Cardiac muscle cell (in vitro differentiated cells and primary cell): Measurements from ENCODE around the gene CHD6. TPM values are rescaled to one million over a fixed set of nuclear protein-coding genes. Genes with fewer than 3 reads are reported as not detected.

Experiments
- DNase-seq, 2 donors: peaks; one replicate each; pipeline versions ENCODE4 v3.0.0 to v3.0.0-alpha.2; 2010 to 2017; ENCODE audit warnings: low read depth in 1 of 2, low spot score in 1 of 2
- H3K27ac ChIP-seq: fragments of 200-600 bp; sonication (generic); 2 replicates; pipeline ENCODE4 v1.5.1; 2016
- H3K27me3 ChIP-seq: fragments of 200-600 bp; sonication (generic); 2 replicates; pipeline ENCODE4 v1.6.0; 2016; ENCODE audit warnings: control low read depth
- H3K36me3 ChIP-seq: fragments of 200-600 bp; sonication (generic); 2 replicates; pipeline ENCODE4 v1.5.1; 2016; ENCODE audit warnings: control low read depth
- H3K4me1 ChIP-seq: fragments of 200-600 bp; sonication (generic); 2 replicates; pipeline ENCODE4 v1.8.1; 2017; ENCODE audit warnings: low read depth, mild to moderate bottlenecking, mixed run types
- H3K4me3 ChIP-seq: fragments of 200-600 bp; sonication (generic); 2 replicates; pipeline ENCODE4 v1.5.1; 2016; ENCODE audit warnings: mild to moderate bottlenecking
- H3K9me3 ChIP-seq: fragments of 200-600 bp; sonication (generic); 2 replicates; pipeline ENCODE4 v1.5.1; 2017; ENCODE audit warnings: low read depth, mild to moderate bottlenecking, control low read depth
- polyA plus RNA-seq: library from polyadenylated mRNA; unstranded; fragments of >200 nt; fragmentation: Nextera tagmentation; extraction: Ambion mirVana; gene quantifications from 2 replicates; pipeline ENCODE4 v1.2.1, GENCODE V29; 2016
- total RNA-seq: library from RNA; depleted of rRNA; stranded (reverse); fragments of >200 nt; gene quantifications from 2 replicates; pipeline ENCODE4 v1.2.3, GENCODE V29; 2016
- TF ChIP-seq, protein P1 (sequence below): IDR thresholded peaks from 2 replicates; pipeline ENCODE4 v1.5.1; 2012; ENCODE audit warnings: low read depth, mild to moderate bottlenecking, low read length

Gene CHD6
- total and polyA plus RNA-seq, 2 experiments from 2014 or later: 56.3 to 61.9 TPM

DNA sequence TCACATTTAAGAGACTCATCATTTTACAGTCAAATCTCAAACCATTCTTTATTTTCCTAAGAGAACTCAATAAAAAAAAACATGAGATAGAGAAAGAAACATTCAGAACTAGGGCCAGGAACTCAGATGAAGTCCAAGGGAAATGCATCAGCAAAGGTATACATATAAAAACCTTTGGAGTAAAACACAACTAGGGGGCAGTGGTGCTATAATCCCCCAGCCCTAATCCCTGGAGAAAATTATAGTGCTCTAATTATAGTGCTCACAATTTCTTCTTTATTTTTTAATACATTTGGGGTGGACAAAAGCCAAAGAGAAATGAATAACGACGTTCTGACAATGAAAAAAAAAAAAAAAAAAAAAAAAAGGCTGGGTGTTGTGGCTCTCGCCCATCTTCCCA lies 151.0 kb downstream of the CHD6 start:
- no peak overlapping the region for H3K27ac ChIP-seq
- peaks cover 26% of the 10 kb centered on the region for H3K36me3 ChIP-seq
- peaks cover 5% of the 10 kb centered on the region for H3K9me3 ChIP-seq
- no peak overlapping the region for H3K4me3 ChIP-seq
- H3K27me3 ChIP-seq: no peaks in the 10 kb centered on the region
- TF ChIP-seq, protein P1, sequence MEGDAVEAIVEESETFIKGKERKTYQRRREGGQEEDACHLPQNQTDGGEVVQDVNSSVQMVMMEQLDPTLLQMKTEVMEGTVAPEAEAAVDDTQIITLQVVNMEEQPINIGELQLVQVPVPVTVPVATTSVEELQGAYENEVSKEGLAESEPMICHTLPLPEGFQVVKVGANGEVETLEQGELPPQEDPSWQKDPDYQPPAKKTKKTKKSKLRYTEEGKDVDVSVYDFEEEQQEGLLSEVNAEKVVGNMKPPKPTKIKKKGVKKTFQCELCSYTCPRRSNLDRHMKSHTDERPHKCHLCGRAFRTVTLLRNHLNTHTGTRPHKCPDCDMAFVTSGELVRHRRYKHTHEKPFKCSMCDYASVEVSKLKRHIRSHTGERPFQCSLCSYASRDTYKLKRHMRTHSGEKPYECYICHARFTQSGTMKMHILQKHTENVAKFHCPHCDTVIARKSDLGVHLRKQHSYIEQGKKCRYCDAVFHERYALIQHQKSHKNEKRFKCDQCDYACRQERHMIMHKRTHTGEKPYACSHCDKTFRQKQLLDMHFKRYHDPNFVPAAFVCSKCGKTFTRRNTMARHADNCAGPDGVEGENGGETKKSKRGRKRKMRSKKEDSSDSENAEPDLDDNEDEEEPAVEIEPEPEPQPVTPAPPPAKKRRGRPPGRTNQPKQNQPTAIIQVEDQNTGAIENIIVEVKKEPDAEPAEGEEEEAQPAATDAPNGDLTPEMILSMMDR: no peak
- no peak for DNase-seq
- no peaks in the 10 kb centered on the region for H3K4me1 ChIP-seq

- Histone ChIP-seq H3K4me3 (no peak overlapping the region), H3K4me1 (no peaks in the 10 kb centered on the region), H3K27me3 (no peaks in the 10 kb centered on the region), H3K36me3 (peaks cover 10% of the 10 kb centered on the region), H3K9me3 (peaks cover 5% of the 10 kb centered on the region), H3K27ac (no peak overlapping the region)
- DNase-seq: no peak
- TF ChIP-seq, protein P1: no peak
These were observed 154.6 kb downstream of the CHD6 start for GRCh38 chr20:41463567-41463966.

DNA sequence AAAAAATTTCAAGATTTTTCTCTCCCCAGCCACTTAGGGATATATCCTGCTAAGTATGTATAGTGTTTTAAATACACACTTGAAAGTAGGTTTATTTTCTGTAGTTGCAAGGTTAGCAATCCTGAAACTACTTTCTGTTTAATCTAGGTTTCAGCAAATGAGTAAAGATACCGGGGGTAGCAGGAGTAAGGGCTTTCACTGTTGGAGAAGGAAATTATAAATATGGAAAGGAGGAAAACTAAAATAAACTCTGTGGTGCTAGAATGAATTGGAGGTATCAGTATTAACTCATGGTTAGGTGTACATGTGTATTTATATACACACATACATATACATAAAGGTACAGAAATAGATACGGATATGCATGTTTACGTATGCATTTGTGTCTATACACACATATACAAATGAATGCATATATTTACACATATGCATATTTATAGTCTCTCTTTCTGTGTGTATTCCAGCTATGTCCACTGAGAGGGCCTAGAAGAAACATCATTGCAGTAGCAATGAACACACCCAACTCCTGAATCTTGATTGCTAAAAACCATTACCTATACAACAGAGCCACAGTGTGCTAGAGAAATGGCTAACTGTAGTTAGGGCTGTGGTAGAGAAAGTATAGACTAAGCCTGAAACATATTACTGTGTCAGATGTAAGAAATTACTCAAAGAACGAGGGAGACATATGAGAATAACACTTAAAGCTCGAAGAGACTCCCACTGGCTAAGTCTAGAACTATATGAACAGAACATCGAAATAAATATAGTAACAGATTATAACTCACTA lies 155.6 kb downstream of the CHD6 start:
- Histone ChIP-seq H3K27ac (no peak overlapping the region), H3K9me3 (peaks cover 5% of the 10 kb centered on the region), H3K4me3 (no peak overlapping the region), H3K27me3 (no peaks in the 10 kb centered on the region), H3K36me3 (peaks cover 10% of the 10 kb centered on the region), H3K4me1 (no peaks in the 10 kb centered on the region)
- DNase-seq: no peak
- TF ChIP-seq, protein P1: no peak

GRCh38 chr20:41458761-41459160 lies 159.4 kb downstream of the CHD6 start:
- no peaks in the 10 kb centered on the region for H3K27me3 ChIP-seq
- H3K4me3 ChIP-seq: no peak overlapping the region
- H3K9me3 ChIP-seq: no peaks in the 10 kb centered on the region
- H3K36me3 ChIP-seq: peaks cover 39% of the 10 kb centered on the region
- TF ChIP-seq, protein P1: no peak
- H3K27ac ChIP-seq: no peak overlapping the region
- no peaks in the 10 kb centered on the region for H3K4me1 ChIP-seq
- no peak for DNase-seq

DNA sequence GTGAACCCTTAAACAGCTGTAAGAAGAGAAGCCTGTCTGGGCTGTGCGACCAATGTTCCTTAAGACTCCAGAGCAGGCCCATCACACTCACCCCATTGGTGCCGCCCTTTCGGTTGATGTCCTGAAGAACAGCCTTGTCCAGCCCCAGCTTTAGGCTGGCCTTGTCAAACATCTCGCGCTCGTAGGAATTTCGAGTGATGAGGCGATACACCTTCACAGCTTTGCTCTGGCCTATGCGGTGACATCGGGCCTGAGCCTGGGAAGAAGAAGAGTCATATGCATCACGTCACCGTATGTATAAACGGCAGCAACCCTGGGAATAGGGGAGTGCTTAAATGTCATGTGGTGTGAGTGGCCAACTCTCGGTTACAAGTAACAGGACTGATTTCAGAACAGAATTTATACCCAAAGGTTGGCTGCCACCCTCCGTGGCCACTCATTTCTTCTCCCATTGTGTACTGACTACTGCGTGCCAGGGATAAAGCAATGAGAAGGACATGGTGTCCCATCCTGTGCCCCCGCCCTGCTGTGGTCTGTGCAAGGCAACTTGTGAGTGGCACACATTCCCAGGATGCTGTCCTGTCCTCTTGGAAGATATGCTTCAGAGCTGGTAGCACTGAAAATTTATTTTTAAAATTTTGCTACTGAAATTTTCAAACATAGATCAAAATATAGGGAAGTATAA lies 160.9 kb downstream of the CHD6 start:
- Histone ChIP-seq H3K9me3 (no peaks in the 10 kb centered on the region), H3K4me3 (no peak overlapping the region), H3K27ac (no peak overlapping the region), H3K27me3 (no peaks in the 10 kb centered on the region), H3K36me3 (peaks cover 51% of the 10 kb centered on the region), H3K4me1 (no peaks in the 10 kb centered on the region)
- TF ChIP-seq, protein P1: no peak
- DNase-seq: no peak
